Epithelial cell of proximal tubule (primary cell): ENCODE data around the gene CPAMD8. TPM values are rescaled to one million over a fixed set of nuclear protein-coding genes. Genes with fewer than 3 reads are reported as not detected.

ENCODE experiments used
- DNase-seq: peaks from one replicate; pipeline ENCODE4 v3.0.0-alpha.2; 2011; ENCODE audit warnings: low read depth
- H3K4me3 ChIP-seq: 2 replicates; pipeline ENCODE4 v1.5.1; 2011; ENCODE audit warnings: low read depth, mild to moderate bottlenecking, low read length
- CTCF ChIP-seq: conservative IDR thresholded peaks from 2 replicates; pipeline ENCODE4 v1.5.1; 2012; ENCODE audit warnings: low read depth, mild to moderate bottlenecking, low read length
- total RNA-seq: library from RNA; depleted of rRNA; stranded (reverse); fragments of >200 nt; gene quantifications from 2 replicates; pipeline ENCODE4 v1.2.3, GENCODE V29; 2015

CPAMD8 gene
- total RNA-seq, 1 donor from 2014 or later: 8.2 TPM

GRCh38 chr19:16850133-16850532, 176.5 kb downstream of the CPAMD8 start:
- no peak overlapping the region for H3K4me3 ChIP-seq
- no peak for TF ChIP-seq CTCF
- no peak for DNase-seq

GRCh38 chr19:16849168-16849567, 177.4 kb downstream of the CPAMD8 start:
- no peak for TF ChIP-seq CTCF
- no peak overlapping the region for H3K4me3 ChIP-seq
- DNase-seq: no peak

GRCh38 chr19:16847430-16847829, 179.2 kb downstream of the CPAMD8 start:
- no peak overlapping the region for H3K4me3 ChIP-seq
- TF ChIP-seq CTCF: no peak
- no peak for DNase-seq

GRCh38 chr19:16846901-16847300, 179.7 kb downstream of the CPAMD8 start:
- no peak for DNase-seq
- H3K4me3 ChIP-seq: no peak overlapping the region
- no peak for TF ChIP-seq CTCF

Other genes starting within 250 kb of the CPAMD8 start
- 20.4 and 24.8 TPM in 2 replicates for gene SIN3B, start 197.4 kb downstream of the CPAMD8 start, total RNA-seq
- gene F2RL3, start 137.8 kb downstream of the CPAMD8 start, total RNA-seq: not detected in 2 replicates
- 20.5 and 25.5 TPM in 2 replicates for gene HAUS8, start 48.6 kb upstream of the CPAMD8 start, total RNA-seq
- 53.9 and 55.9 TPM in 2 replicates for gene MYO9B, start 49.0 kb upstream of the CPAMD8 start, total RNA-seq
- gene USE1, start 188.5 kb upstream of the CPAMD8 start, total RNA-seq: 9.0 and 25.3 TPM in 2 replicates
- 4.6 and 8.1 TPM in 2 replicates for gene OCEL1, start 199.4 kb upstream of the CPAMD8 start, total RNA-seq
- gene NR2F6, start 219.1 kb upstream of the CPAMD8 start, total RNA-seq: 122 and 131 TPM in 2 replicates
- gene USHBP1, start 237.9 kb upstream of the CPAMD8 start, total RNA-seq: not detected in 2 replicates
- gene BABAM1, start 240.6 kb upstream of the CPAMD8 start, total RNA-seq: 125 and 141 TPM in 2 replicates